ENCODE measurements around the gene CTDNEP1. TPM values are rescaled to one million over a fixed set of nuclear protein-coding genes. Genes with fewer than 3 reads are reported as not detected.

Gene CTDNEP1
- total RNA-seq, 1 experiment from 2014 or later: 132 TPM

GRCh38 chr17:7204336-7204735 lies 47.2 kb downstream of the CTDNEP1 start:
- Histone ChIP-seq H3K36me3 (ENCODE audit: control insufficient read depth, insufficient read depth, low read length) (peaks cover 4% of the 10 kb centered on the region), H3K27ac (ENCODE audit: low read length) (no peak overlapping the region), H3K4me1 (ENCODE audit: control insufficient read depth, insufficient read depth, low read length) (no peaks in the 10 kb centered on the region), H3K27me3 (ENCODE audit: control insufficient read depth, insufficient read depth, low read length) (no peaks in the 10 kb centered on the region), H3K9me3 (ENCODE audit: control insufficient read depth, insufficient read depth, low read depth, low read length) (no peaks in the 10 kb centered on the region), H3K4me3 (ENCODE audit: low read depth in 2 of 2, low read length in 2 of 2) (no peak overlapping the region; a peak in 1 of 4 replicates)
- CTCF ChIA-PET: no interaction called here
- BruUV-seq (replicated peaks): no TSS peak
- ATAC-seq (no peak), DNase-seq (ENCODE audit: low read depth, low spot score) (no peak)
- no peak for TF ChIP-seq TCF7L2 (IDR thresholded peaks at IDR 0.05; ENCODE audit: low read depth, low read length)
- TF ChIP-seq POLR2AphosphoS5 (IDR thresholded peaks at IDR 0.05; ENCODE audit: low read depth, low read length): no peak
- no peak for TF ChIP-seq SIN3A (IDR thresholded peaks at IDR 0.05; ENCODE audit: borderline replicate concordance, insufficient read depth, low read depth, low read length)
- TF ChIP-seq REST (IDR thresholded peaks at IDR 0.05; ENCODE audit: insufficient read depth in 1 of 2, low read depth in 2 of 2, low read length in 1 of 2): no peak
- no peak for TF ChIP-seq CTCF (IDR thresholded peaks at IDR 0.05)
- in situ Hi-C loops (cut with HindIII; ENCODE audit: low pct_unique_long_range_greater_than_20kb, low sequenced_read_pairs) (no loop called here), intact Hi-C loops (cut with micrococcal nuclease; ENCODE audit: unreplicated experiment) (no loop called here)
- POLR2A ChIA-PET: no interaction called here

GRCh38 chr17:7203391-7203790 lies 48.1 kb downstream of the CTDNEP1 start:
- intact Hi-C loops (cut with micrococcal nuclease; ENCODE audit: unreplicated experiment) (no loop called here), in situ Hi-C loops (cut with HindIII; ENCODE audit: low pct_unique_long_range_greater_than_20kb, low sequenced_read_pairs) (no loop called here)
- H3K27me3 ChIP-seq (ENCODE audit: control insufficient read depth, insufficient read depth, low read length): no peaks in the 10 kb centered on the region
- BruUV-seq (replicated peaks): no TSS peak
- no peaks in the 10 kb centered on the region for H3K4me1 ChIP-seq (ENCODE audit: control insufficient read depth, insufficient read depth, low read length)
- H3K36me3 ChIP-seq (ENCODE audit: control insufficient read depth, insufficient read depth, low read length): peaks cover 4% of the 10 kb centered on the region
- CTCF ChIA-PET: no interaction called here
- no peaks in the 10 kb centered on the region for H3K9me3 ChIP-seq (ENCODE audit: control insufficient read depth, insufficient read depth, low read depth, low read length)
- DNase-seq (ENCODE audit: low read depth, low spot score): no peak
- no peak overlapping the region for H3K4me3 ChIP-seq (ENCODE audit: low read depth in 2 of 2, low read length in 2 of 2)
- H3K27ac ChIP-seq (ENCODE audit: low read length): no peak overlapping the region
- TF ChIP-seq SIN3A (IDR thresholded peaks at IDR 0.05; ENCODE audit: borderline replicate concordance, insufficient read depth, low read depth, low read length) (no peak), CTCF (IDR thresholded peaks at IDR 0.05) (no peak), POLR2AphosphoS5 (IDR thresholded peaks at IDR 0.05; ENCODE audit: low read depth, low read length) (no peak), TCF7L2 (IDR thresholded peaks at IDR 0.05; ENCODE audit: low read depth, low read length) (no peak), REST (IDR thresholded peaks at IDR 0.05; ENCODE audit: insufficient read depth in 1 of 2, low read depth in 2 of 2, low read length in 1 of 2) (no peak)
- no peak for ATAC-seq
- POLR2A ChIA-PET: no interaction called here
